ENCODE data around the gene MUC5AC. TPM values are rescaled to one million over a fixed set of nuclear protein-coding genes. Genes with fewer than 3 reads are reported as not detected.

Gene MUC5AC
- total RNA-seq, 2 experiments from 2014 or later = not detected

DNA sequence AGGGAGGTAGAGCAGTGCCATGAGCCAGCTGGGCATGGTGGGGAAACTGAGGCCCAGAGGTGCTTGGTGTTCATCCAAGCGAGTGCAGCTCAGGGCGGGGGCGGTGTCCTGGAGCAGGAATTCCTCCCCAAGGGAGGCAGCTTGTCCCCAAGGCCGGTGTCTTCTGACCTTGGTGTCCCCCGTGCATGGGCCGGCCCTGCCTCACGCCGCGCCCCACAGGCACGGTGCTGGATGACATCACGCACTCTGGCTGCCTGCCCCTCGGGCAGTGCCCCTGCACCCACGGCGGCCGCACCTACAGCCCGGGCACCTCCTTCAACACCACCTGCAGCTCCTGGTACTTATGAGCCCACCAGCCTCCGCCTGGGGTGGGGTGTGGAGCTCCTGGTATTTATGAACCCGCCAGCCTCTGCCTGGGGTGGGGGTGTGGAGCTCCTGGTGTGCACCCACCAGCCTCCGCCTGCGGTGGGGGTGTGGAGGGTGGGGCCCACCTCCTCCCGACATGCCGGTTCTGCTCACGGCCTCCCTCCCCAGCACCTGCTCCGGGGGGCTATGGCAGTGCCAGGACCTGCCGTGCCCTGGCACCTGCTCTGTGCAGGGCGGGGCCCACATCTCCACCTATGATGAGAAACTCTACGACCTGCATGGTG is 71.8 kb downstream of the MUC5AC start:
- Mint-ChIP-seq H3K36me3 (ENCODE audit: low read depth) (no peaks in the 10 kb centered on the region), H3K27me3 (no peaks in the 10 kb centered on the region), H3K9me3 (no peaks in the 10 kb centered on the region), H3K4me3 (no peak overlapping the region), H3K4me1 (no peaks in the 10 kb centered on the region), H3K27ac (no peak overlapping the region)
- POLR2A ChIA-PET = no interaction called here
- CTCF ChIA-PET = no interaction called here
- DNase-seq = no peak

DNA sequence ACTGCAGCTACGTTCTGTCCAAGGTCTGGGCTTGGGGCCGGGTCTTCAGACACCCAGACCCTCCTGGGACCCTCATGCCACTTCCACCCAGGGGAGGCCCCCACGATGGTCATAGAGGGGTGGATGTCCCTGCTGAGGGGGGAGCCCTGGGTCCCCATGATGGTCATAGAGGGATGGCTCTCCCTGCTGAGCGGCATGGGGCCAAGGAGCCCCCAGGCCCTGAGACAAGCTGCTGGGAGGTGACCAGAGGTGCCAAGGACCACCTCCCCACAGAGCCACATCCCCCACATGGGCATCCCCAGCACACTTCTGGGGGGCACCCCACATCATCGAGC is 72.3 kb downstream of the MUC5AC start:
- H3K27ac Mint-ChIP-seq = no peak overlapping the region
- no peaks in the 10 kb centered on the region for H3K36me3 Mint-ChIP-seq (ENCODE audit: low read depth)
- DNase-seq = no peak
- no peaks in the 10 kb centered on the region for H3K4me1 Mint-ChIP-seq
- ChIA-PET CTCF (no interaction called here), POLR2A (no interaction called here)
- H3K27me3 Mint-ChIP-seq = no peaks in the 10 kb centered on the region
- no peaks in the 10 kb centered on the region for H3K9me3 Mint-ChIP-seq
- no peak overlapping the region for H3K4me3 Mint-ChIP-seq

DNA sequence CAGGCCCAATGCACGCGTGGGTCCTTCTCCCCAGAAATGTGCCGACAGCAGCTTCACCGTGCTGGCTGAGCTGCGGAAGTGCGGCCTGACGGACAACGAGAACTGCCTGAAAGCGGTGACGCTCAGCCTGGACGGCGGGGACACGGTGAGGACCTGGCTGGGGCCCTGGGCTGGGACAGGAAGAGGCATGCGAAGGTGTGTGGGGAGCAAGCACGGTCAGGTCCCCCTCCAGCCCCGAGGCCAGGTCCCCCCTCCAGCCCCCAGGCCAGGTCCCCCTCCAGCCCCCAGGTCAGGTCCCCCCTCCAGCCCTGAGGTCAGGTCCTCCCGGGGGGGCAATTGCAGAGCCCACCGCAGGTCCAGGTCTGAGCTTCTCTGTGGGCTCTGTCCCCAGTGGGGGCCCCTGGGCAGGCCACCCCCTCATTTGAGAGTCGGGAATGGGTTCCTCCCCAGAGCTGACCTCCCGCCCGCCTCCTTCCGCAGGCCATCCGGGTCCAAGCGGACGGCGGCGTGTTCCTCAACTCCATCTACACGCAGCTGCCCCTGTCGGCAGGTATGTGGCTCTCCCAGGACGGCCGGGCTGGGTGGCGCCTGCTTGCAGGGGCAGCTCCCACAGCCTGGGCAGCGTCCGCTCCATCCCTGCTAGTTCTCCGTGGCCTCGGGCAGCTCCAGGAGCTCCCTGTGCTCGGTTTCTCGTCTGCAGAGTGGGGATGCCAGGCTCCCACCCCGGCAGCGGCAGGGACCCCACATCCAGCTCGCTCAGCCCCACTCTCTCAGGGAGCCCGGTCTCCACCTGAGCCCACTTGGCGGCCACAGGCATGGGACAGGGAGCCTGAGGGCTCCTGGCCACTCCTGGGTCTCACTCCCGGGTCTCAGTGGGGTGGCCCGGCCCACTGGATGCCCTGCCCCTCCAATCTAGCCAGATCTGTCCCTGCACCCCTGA is 73.0 kb downstream of the MUC5AC start:
- no peak overlapping the region for H3K4me3 Mint-ChIP-seq
- POLR2A ChIA-PET = no interaction called here

DNA sequence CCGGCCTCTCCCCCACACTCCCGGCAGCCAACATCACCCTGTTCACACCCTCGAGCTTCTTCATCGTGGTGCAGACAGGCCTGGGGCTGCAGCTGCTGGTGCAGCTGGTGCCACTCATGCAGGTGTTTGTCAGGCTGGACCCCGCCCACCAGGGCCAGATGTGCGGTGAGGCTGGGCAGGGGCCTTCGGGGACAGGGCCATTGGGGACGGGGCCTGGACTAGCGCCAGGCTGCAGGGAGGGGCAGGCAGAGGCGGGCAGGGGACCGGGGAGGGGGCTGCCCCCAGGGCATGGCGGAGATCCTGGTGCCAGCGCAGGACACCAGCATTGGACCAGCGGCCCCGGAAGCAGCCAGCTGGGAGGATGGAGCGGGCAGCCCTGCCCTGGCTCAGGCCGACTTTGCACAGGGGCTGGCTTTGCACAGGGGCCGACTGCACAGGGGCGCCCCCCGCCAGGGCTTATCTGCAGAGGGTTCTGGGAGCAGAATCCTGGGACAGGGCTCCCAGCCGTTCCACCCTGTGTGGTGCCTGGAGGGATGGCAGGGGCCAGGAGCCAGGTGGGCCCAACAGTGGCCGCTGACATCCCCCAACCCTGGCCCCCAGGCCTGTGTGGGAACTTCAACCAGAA is 73.8 kb downstream of the MUC5AC start:
- H3K27ac Mint-ChIP-seq = no peak overlapping the region
- ChIA-PET POLR2A (no interaction called here), CTCF (no interaction called here)
- no peak overlapping the region for H3K4me3 Mint-ChIP-seq
- no peaks in the 10 kb centered on the region for H3K9me3 Mint-ChIP-seq
- no peaks in the 10 kb centered on the region for H3K4me1 Mint-ChIP-seq
- no peaks in the 10 kb centered on the region for H3K27me3 Mint-ChIP-seq
- DNase-seq = no peak
- H3K36me3 Mint-ChIP-seq (ENCODE audit: low read depth) = no peaks in the 10 kb centered on the region

More for the DNA sequence above, 73.0 kb downstream of the MUC5AC start:
- CTCF ChIA-PET = no interaction called here
- DNase-seq = no peak
- H3K9me3 Mint-ChIP-seq = no peaks in the 10 kb centered on the region
- no peaks in the 10 kb centered on the region for H3K4me1 Mint-ChIP-seq
- H3K36me3 Mint-ChIP-seq (ENCODE audit: low read depth) = no peaks in the 10 kb centered on the region
- no peaks in the 10 kb centered on the region for H3K27me3 Mint-ChIP-seq
- no peak overlapping the region for H3K27ac Mint-ChIP-seq

DNA sequence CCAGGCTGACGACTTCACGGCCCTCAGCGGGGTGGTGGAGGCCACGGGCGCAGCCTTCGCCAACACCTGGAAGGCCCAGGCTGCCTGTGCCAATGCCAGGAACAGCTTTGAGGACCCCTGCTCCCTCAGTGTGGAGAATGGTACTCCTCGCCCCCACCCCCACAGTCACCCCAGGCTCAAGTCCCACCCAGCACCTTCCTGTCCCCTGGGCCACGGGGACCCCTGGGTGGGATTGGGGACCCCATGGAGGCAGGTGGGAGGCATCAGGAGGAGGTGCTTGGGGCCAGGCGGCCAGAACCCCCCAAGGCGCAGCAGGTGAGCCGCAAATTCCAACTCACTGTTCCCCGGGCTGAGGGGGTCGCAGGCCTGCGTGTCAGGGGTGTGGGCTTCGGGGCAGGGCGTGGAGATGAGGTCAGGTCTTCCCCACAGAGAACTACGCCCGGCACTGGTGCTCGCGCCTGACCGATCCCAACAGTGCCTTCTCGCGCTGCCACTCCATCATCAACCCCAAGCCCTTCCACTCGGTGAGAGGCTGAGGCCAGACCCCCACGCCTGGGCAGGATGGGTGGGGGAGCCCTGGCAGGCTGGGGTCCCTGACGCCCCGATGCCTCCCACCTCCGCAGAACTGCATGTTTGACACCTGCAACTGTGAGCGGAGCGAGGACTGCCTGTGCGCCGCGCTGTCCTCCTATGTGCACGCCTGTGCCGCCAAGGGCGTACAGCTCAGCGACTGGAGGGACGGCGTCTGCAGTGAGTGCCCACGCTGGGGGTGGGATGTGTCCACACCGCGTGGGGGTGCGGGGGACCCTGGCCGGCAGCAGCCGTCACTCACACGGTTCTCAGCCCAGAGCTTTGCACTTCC is 74.5 kb downstream of the MUC5AC start:
- Mint-ChIP-seq H3K4me1 (no peaks in the 10 kb centered on the region), H3K27me3 (no peaks in the 10 kb centered on the region), H3K4me3 (no peak overlapping the region), H3K27ac (no peak overlapping the region), H3K36me3 (ENCODE audit: low read depth) (no peaks in the 10 kb centered on the region), H3K9me3 (no peaks in the 10 kb centered on the region)
- CTCF ChIA-PET = no interaction called here
- POLR2A ChIA-PET = no interaction called here
- DNase-seq = no peak

DNA sequence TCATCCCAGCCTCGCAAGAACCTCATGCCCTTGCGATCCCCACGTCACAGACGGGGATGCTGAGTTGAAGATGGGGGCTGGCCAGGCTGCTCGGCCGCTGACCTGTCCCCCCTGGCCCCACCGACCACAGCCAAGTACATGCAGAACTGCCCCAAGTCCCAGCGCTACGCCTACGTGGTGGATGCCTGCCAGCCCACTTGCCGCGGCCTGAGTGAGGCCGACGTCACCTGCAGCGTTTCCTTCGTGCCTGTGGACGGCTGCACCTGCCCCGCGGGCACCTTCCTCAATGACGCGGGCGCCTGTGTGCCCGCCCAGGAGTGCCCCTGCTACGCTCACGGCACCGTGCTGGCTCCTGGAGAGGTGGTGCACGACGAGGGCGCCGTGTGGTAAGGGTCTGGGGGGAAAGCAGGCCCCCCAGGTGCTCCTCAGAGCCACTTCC is 75.1 kb downstream of the MUC5AC start:
- Mint-ChIP-seq H3K36me3 (ENCODE audit: low read depth) (no peaks in the 10 kb centered on the region), H3K4me1 (no peaks in the 10 kb centered on the region), H3K27ac (no peak overlapping the region), H3K9me3 (no peaks in the 10 kb centered on the region), H3K4me3 (no peak overlapping the region), H3K27me3 (no peaks in the 10 kb centered on the region)
- POLR2A ChIA-PET = no interaction called here
- CTCF ChIA-PET = no interaction called here
- DNase-seq = no peak

DNA sequence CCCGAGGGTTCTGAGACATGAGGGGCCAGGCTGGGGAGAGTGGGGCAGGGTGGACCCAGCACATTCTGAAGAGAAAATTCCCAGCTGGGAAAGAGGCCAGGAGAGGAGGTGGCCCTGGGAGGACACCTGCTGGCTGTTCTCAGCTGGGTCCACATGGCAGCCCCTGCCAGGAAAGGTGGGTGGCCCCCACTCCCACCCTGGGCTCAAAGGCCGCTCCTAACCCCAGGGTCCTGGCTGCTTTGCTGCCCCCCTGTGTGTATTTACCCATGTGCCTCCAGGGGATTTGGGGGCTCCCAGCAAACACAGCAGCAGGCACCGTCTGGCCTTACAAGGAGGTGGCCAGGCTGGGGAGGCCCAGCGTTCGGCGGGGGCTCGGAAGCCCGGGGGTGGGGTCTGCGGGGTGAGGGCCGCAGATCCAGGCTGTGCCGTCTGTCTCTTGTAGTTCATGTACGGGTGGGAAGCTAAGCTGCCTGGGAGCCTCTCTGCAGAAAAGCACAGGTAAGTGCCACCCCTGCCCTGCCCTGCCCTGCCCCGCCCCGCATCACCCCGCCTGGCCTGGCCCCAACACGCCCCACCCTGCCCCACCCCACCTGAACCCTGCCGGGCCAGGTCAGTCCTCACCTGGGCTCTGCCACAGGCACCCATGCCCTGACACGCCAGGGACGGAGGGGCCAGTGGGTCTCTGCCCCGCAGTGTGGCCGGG is 75.7 kb downstream of the MUC5AC start:
- Mint-ChIP-seq H3K4me1 (no peaks in the 10 kb centered on the region), H3K9me3 (no peaks in the 10 kb centered on the region), H3K27ac (no peak overlapping the region), H3K4me3 (no peak overlapping the region), H3K27me3 (no peaks in the 10 kb centered on the region), H3K36me3 (ENCODE audit: low read depth) (no peaks in the 10 kb centered on the region)
- ChIA-PET CTCF (no interaction called here), POLR2A (no interaction called here)
- DNase-seq = no peak

DNA sequence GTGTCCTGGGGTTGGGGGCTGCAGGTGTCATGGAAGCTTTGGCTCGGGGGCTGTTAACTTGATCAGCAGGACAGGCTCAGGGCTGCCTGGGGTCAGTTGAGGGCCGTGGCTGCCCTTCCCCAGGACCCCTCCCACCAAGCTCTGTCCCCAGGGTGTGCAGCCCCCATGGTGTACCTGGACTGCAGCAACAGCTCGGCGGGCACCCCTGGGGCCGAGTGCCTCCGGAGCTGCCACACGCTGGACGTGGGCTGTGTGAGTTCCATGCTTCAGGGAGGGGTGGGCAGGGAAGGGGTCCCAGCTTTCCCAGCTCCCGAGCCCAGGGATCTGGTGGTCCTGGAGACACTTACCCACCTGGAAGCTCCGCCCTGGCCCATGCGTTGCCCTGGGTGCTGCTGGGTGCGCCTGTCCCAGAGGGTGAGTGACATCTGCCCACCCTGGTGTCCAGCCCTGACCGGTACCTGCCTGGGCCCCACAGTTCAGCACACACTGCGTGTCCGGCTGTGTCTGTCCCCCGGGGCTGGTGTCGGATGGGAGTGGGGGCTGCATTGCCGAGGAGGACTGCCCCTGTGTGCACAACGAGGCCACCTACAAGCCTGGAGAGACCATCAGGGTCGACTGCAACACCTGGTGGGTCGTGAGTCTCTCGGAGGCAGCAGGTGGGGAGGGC is 76.4 kb downstream of the MUC5AC start:
- Mint-ChIP-seq H3K27ac (no peak overlapping the region), H3K36me3 (ENCODE audit: low read depth) (no peaks in the 10 kb centered on the region), H3K9me3 (no peaks in the 10 kb centered on the region), H3K4me3 (no peak overlapping the region), H3K27me3 (no peaks in the 10 kb centered on the region), H3K4me1 (no peaks in the 10 kb centered on the region)
- ChIA-PET POLR2A (no interaction called here), CTCF (no interaction called here)
- no peak for DNase-seq

DNA sequence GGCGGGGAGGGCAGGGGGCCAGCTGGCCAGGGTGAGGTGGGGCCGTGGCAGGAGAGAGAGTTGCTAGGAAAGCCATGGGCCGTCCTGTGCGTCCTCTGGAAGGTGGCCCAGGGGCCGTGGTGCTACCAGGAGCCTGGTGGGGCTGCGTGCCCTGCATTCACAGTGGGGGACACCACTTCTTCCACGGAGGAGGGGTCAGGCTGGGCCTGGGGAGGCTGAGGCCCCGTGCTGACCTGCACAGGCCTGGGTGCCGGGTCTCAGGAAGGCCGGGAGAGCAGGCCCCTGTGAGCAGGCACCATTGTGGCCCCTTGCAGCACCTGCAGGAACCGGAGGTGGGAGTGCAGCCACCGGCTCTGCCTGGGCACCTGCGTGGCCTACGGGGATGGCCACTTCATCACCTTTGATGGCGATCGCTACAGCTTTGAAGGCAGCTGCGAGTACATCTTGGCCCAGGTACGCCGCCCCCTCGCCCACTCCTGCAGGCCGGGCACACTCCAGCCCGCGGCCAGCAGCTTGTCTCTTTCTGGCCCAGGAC is 77.1 kb downstream of the MUC5AC start:
- Mint-ChIP-seq H3K36me3 (ENCODE audit: low read depth) (no peaks in the 10 kb centered on the region), H3K4me3 (no peak overlapping the region), H3K27me3 (no peaks in the 10 kb centered on the region), H3K9me3 (no peaks in the 10 kb centered on the region), H3K4me1 (no peaks in the 10 kb centered on the region), H3K27ac (no peak overlapping the region)
- CTCF ChIA-PET = no interaction called here
- DNase-seq = no peak
- POLR2A ChIA-PET = no interaction called here

DNA sequence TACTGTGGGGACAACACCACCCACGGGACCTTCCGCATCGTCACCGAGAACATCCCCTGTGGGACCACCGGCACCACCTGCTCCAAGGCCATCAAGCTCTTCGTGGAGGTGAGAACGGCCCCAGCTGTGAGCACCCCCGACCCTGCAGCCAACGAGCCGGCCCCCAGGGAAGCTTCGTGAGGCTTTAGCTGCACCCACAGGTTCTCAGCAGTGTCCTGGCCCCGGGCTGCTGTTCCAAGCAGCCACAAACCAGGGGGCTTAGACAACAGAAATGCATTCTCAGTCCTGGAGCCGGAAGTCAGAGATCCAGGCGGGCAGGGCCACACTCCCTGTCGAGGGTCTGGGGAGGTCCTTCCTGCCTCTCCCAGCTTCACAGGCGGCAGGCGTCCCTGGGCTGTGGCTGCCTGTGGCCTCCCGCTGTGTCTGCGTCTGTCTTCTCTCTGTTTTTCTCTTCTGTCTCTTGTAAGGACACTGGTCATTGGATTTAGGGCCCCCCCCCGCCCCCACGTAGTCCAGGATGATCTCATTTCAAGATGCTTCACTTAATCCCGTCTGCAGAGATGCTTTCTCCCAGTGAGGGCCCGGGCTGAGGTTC is 77.7 kb downstream of the MUC5AC start:
- ChIA-PET POLR2A (no interaction called here), CTCF (no interaction called here)
- H3K36me3 Mint-ChIP-seq (ENCODE audit: low read depth) = no peaks in the 10 kb centered on the region
- no peaks in the 10 kb centered on the region for H3K9me3 Mint-ChIP-seq
- H3K4me1 Mint-ChIP-seq = no peaks in the 10 kb centered on the region
- H3K4me3 Mint-ChIP-seq = no peak overlapping the region
- no peak overlapping the region for H3K27ac Mint-ChIP-seq
- H3K27me3 Mint-ChIP-seq = no peaks in the 10 kb centered on the region
- no peak for DNase-seq

DNA sequence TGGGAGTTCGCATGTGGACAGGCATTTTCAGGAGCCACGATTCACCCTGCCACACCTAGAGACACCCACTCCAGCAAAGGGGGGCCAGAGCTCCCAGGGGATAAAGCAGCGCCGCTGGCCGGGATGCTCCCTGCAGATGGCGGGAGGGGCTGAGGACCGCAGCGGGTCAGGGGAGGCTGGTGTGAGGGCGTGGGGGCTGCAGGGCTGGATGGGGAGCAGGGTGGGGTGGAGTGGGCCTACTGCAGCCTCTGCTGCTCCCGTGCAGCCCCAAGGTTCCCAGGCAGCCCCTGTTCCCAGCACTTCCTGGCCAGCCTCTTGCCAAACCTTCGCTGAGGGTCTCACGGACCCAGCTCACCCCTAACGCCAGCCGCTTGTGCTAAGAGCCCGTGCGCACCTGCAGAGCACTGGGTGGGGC is 78.2 kb downstream of the MUC5AC start:
- no peaks in the 10 kb centered on the region for H3K9me3 Mint-ChIP-seq
- ChIA-PET CTCF (no interaction called here), POLR2A (no interaction called here)
- H3K27me3 Mint-ChIP-seq = no peaks in the 10 kb centered on the region
- no peak overlapping the region for H3K4me3 Mint-ChIP-seq
- no peaks in the 10 kb centered on the region for H3K36me3 Mint-ChIP-seq (ENCODE audit: low read depth)
- no peaks in the 10 kb centered on the region for H3K4me1 Mint-ChIP-seq
- H3K27ac Mint-ChIP-seq = no peak overlapping the region
- DNase-seq = no peak
